IPS DF 6.9 (cell line): ENCODE results near the gene ZNF648.
A peak's percentile ranks its signal among the peaks of the same experiment; 100 is the strongest.

Source experiments
- DNase-seq: peaks from one replicate; pipeline ENCODE4 v3.0.0-alpha.2; 2013; ENCODE audit warnings: low read depth, low spot score
- H3K27ac ChIP-seq: one replicate; pipeline ENCODE4 v1.5.1; 2013; ENCODE audit warnings: low read length, control low read depth
- H3K27me3 ChIP-seq: 2 replicates; pipeline ENCODE4 v1.6.1; 2013; ENCODE audit warnings: mild to moderate bottlenecking, low read length; ENCODE audit not compliant: control insufficient read depth, insufficient read depth
- H3K36me3 ChIP-seq: 2 replicates; pipeline ENCODE4 v1.6.1; 2013; ENCODE audit warnings: low read length; ENCODE audit not compliant: control insufficient read depth, insufficient read depth
- H3K4me1 ChIP-seq: 2 replicates; pipeline ENCODE4 v1.6.1; 2013; ENCODE audit warnings: low read length; ENCODE audit not compliant: control insufficient read depth, insufficient read depth
- H3K4me3 ChIP-seq: 2 replicates; pipeline ENCODE4 v1.5.1; 2013; ENCODE audit warnings: mild to moderate bottlenecking, low read length
- H3K9me3 ChIP-seq: 2 replicates; pipeline ENCODE4 v1.6.1; 2013; ENCODE audit warnings: low read length, inconsistent platforms; ENCODE audit not compliant: control insufficient read depth, insufficient read depth
- WGBS: extraction: QIAGEN DNeasy Blood & Tissue Kit; methylation state at CpG from one replicate; pipeline ENCODE4 v1.1.7; 2013; ENCODE audit warnings: mixed read lengths, missing lambda C conversion rate; ENCODE audit not compliant: insufficient read length, insufficient coverage; 5-methylcytosine and 5-hydroxymethylcytosine counted together

The ZNF648 gene

DNA sequence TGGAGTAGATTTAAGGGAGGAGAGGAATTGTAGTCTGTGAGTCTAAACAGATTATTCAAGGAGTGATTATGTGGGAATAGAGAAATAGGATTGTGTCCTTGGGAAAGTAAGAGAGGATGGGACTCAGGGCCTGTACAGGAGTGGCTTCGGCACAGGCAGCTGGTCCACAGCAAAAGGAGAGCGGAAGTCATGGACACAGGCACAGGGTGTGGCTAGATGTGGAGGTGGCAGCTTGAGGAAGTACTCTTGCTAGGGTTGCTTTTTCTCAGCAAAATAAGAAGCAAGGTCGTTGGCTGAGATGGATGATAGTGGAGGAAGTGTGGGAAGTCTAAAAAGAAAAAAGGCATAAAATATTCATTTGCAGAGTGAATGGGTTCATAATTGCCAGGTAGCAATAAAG is 18.5 kb upstream of the ZNF648 start:
- DNase-seq, result no peak
- Histone ChIP-seq H3K27me3 (no peaks in the 10 kb centered on the region), H3K4me3 (no peak overlapping the region), H3K36me3 (no peaks in the 10 kb centered on the region), H3K9me3 (no peaks in the 10 kb centered on the region), H3K27ac (no peak overlapping the region), H3K4me1 (no peaks in the 10 kb centered on the region; the same call in 1 of the 2 replicates)
- WGBS, result no CpG with 5 or more reads among the region's 3 CpGs

DNA sequence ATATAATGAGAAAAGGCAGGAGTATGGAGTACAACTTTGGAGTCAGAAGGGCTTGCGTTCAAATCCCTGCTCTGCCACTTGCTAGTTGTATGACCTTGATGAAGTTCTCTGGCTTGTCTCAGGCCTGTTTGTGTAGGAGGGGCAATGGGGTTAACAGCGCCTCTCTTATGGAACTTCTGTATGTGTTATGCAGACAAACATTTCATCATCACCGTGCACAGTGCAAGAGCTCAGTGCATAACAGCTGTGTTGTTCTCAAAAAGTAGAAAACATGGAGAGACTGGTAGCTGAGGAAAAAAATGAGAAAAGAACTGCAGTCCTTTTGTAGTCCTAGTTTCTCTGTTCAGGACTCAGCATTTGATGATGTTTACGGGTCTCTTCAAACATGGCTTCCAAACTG is 10.4 kb upstream of the ZNF648 start:
- H3K4me3 ChIP-seq, result no peak overlapping the region
- no peak overlapping the region for H3K27ac ChIP-seq
- no peaks in the 10 kb centered on the region for H3K27me3 ChIP-seq
- peaks cover 2% of the 10 kb centered on the region for H3K4me1 ChIP-seq
- no CpG with 5 or more reads among the region's 4 CpGs for WGBS
- H3K9me3 ChIP-seq, result no peaks in the 10 kb centered on the region
- no peaks in the 10 kb centered on the region for H3K36me3 ChIP-seq
- DNase-seq, result no peak

DNA sequence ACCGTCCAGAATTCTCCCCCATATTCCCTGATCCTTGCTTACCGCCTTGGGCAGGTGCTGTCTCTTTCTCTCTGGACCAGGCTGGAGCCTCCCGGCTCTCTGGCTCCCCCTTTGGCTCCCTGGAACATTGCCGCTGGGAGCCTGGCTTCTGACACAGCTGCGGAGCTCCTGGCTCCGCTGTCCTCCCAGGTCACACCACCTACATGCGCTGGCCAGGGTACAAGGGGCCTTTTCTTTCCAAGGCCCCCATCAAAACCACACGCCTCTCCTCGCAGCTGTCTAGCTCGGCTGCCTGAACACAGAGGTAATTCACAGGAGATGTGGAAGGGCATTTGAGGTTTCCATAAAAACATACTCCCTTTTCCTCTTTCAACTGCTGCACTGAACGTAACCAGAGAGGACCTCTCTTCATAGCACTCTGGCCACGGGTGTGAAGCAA is 7.5 kb upstream of the ZNF648 start:
- Histone ChIP-seq H3K27ac (no peak overlapping the region), H3K27me3 (no peaks in the 10 kb centered on the region), H3K4me1 (peaks cover 2% of the 10 kb centered on the region; the same call in 1 of the 2 replicates), H3K36me3 (no peaks in the 10 kb centered on the region), H3K9me3 (no peaks in the 10 kb centered on the region), H3K4me3 (peak overlapping the region; percentile 19; the same call in 1 of the 2 replicates)
- DNase-seq, result no peak
- WGBS, result no CpG with 5 or more reads among the region's 12 CpGs

DNA sequence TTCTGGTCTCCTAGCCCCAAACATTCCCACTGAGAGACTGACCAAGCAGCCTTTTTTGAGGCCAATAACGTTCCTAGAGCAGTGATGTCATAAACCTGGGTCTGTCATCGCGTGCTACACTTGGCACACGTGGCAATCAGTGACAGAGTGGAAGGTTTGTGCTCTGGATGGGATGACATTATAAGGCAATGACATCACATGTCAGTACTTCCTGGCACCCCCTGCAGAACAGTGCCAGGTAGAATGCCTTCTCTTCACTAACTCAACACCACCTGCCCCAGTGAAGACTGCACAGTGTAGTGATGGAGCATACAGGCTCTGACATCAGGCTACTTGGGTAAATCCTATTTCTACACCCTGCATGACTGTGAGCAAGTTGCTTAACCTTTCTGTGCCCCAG is 5.4 kb upstream of the ZNF648 start:
- Histone ChIP-seq H3K4me3 (no peak overlapping the region), H3K27ac (no peak overlapping the region), H3K4me1 (peaks cover 2% of the 10 kb centered on the region; the same call in 1 of the 2 replicates), H3K27me3 (no peaks in the 10 kb centered on the region), H3K9me3 (no peaks in the 10 kb centered on the region), H3K36me3 (no peaks in the 10 kb centered on the region)
- WGBS, result no CpG with 5 or more reads among the region's 4 CpGs
- DNase-seq, result no peak

DNA sequence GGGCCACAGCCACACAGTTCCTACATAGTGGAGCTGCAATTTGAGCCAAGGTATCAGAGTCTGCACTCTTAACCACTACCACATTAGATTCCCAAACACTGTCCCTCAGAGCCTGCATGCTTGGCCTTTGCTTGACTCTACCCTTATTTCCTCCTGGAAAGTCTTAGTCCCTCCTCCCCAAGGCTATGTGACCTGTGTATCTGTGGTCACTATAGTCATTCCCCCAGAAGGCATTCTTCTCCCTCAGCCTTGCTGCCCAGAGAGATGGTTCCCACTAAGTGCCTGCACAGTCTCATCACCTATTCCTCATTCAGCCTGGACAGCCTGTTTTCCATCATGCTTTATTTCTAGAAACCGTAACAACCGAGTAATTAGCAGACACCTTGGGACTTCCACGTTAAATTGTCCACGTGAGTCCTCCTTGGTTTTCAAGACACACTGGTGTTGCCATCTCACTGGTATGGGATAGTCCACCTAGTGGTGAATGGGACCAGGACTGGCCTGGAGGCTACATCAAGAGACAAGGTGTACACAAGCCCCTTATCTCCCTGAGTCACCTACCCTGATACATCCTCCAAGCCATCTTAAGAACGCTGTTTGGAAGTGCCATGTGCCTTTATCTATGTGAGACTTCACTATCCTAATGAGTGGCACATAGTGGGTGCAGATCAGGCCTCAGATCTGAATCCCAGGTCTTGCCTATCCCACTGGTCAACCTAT is 3.8 kb upstream of the ZNF648 start:
- H3K4me1 ChIP-seq, result peaks cover 2% of the 10 kb centered on the region; the same call in 1 of the 2 replicates
- no peak overlapping the region for H3K27ac ChIP-seq
- WGBS, result no CpG with 5 or more reads among the region's 5 CpGs
- no peaks in the 10 kb centered on the region for H3K36me3 ChIP-seq
- H3K9me3 ChIP-seq, result no peaks in the 10 kb centered on the region
- no peak for DNase-seq
- no peak overlapping the region for H3K4me3 ChIP-seq
- H3K27me3 ChIP-seq, result no peaks in the 10 kb centered on the region

DNA sequence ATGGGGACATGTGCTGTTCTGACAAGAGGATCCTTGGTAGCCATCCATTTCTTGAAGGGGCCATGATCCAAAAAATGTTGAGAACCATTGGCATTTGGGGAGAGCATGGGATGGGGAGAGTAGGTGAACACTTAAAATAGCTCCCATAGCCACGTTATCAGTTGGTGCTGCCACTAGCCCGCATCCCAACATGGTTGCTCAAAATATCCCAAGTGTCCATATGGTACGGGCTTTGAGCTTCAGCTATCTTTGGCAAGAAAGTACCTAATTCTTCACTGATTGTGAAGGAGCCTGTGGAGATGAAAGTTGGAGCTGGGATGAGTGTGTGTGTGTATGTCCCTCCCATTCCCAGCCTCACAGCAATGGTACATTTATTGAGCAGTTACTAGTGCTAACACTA is 3.1 kb upstream of the ZNF648 start:
- Histone ChIP-seq H3K36me3 (no peaks in the 10 kb centered on the region), H3K4me3 (no peak overlapping the region), H3K4me1 (peaks cover 2% of the 10 kb centered on the region; the same call in 1 of the 2 replicates), H3K27ac (no peak overlapping the region), H3K27me3 (no peaks in the 10 kb centered on the region), H3K9me3 (no peaks in the 10 kb centered on the region)
- WGBS, result no CpG with 5 or more reads among the region's 3 CpGs
- DNase-seq, result no peak

DNA sequence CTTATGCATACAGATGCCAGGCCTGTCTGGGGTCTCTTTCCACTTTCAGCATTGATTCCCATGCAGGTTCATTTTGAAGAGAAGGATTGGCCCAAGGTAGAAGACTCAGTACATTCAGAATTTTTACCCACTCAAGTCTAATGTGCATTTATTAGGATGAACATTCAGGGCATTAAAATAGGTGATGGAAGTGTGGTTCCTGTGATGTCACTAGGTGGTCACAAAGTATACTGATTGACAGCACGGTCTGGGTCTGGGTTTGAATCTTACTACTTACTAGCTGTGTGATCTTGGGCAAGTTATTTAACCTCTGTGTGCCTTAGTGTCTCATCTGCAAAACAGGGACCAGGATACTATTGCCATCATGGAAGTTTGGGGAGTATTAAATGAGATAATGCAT is 711 bp upstream of the ZNF648 start:
- no peak overlapping the region for H3K4me3 ChIP-seq
- H3K4me1 ChIP-seq, result no peaks in the 10 kb centered on the region
- H3K27ac ChIP-seq, result no peak overlapping the region
- H3K9me3 ChIP-seq, result no peaks in the 10 kb centered on the region
- DNase-seq, result no peak
- H3K36me3 ChIP-seq, result no peaks in the 10 kb centered on the region
- WGBS, result no CpG with 5 or more reads among the region's 1 CpG
- H3K27me3 ChIP-seq, result no peaks in the 10 kb centered on the region

DNA sequence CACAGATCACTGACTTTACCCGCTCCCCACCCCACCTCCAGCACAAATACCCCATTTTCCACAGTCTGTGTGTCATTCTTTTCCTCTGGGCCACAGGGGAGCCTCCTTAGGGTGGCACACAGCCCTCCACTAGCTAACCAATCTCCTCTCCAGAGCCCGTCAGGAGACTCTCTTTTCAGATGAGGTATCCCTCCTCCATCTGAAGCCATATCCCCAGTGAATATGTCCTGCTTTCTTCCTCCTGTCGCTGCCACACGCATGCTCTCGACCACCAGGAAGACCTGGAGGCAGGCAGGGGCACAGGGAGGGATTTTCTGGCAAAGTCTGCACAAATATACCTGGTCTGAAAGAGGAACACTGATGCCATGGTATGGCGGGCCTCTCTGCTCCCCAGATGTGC is 635 bp downstream of the ZNF648 start:
- no peaks in the 10 kb centered on the region for H3K27me3 ChIP-seq
- WGBS, result no CpG with 5 or more reads among the region's 6 CpGs
- no peak overlapping the region for H3K27ac ChIP-seq
- H3K9me3 ChIP-seq, result no peaks in the 10 kb centered on the region
- no peaks in the 10 kb centered on the region for H3K4me1 ChIP-seq
- no peak overlapping the region for H3K4me3 ChIP-seq
- no peak for DNase-seq
- H3K36me3 ChIP-seq, result no peaks in the 10 kb centered on the region

DNA sequence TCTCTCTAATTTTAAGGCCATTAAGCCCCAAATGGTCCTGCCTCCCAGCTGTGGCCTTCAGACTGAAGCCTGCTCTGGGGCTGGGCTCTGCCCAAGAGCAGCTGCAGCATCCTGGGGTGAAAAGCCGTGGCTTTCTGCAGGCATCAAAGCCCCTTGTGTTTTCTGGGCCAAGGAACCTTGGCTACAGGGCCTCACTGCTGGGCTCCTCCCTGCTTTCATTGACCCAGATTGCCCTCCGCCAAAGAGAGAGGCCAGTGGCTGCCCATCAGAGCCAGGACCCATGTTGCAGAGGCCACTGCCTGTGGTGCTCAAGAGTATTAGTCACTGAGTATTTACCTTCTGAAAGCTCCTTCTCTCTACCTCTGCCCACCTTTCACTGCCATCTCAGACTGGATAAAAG is 1.6 kb downstream of the ZNF648 start:
- Histone ChIP-seq H3K9me3 (no peaks in the 10 kb centered on the region), H3K4me1 (no peaks in the 10 kb centered on the region), H3K27me3 (no peaks in the 10 kb centered on the region), H3K36me3 (no peaks in the 10 kb centered on the region), H3K27ac (no peak overlapping the region), H3K4me3 (no peak overlapping the region)
- WGBS, result no CpG with 5 or more reads among the region's 2 CpGs
- DNase-seq, result no peak

DNA sequence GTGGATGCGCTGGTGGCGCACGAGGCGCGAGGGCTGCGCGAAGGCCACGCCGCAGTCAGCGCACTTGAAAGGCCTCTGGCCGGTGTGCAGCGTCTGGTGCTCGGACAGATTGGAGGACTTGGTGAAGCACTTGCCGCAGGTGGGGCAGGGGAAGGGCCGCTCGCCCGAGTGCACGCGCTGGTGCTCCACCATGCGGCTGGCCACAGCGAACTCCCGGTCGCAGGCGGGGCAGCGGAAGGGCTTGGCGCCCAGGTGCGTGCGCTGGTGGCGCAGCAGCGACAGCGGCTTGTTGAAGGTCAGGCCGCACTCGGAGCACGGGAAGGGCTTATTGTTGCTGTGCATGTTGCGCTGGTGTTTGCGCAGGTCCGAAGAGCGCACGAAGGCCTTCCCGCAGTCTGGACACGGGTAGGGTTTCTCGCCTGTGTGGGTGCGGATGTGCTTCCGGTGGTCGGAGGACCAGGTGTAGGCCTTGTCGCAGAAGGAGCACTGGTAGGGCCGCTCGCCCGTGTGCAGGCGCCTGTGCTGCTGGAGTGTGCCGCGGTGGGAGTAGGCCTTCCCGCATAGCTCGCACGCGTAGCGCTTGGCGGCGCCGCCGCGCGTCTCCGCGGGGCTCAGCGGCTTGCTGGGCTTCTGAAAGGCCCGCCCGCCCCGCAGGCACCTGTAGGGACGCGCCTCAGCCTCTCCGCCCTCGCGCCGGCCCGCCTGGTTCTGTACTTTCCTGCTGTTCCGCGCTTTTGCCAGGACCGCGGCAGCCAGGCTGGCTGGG is 4.7 kb downstream of the ZNF648 start:
- Histone ChIP-seq H3K9me3 (no peaks in the 10 kb centered on the region), H3K27ac (no peak overlapping the region), H3K36me3 (no peaks in the 10 kb centered on the region), H3K4me3 (no peak overlapping the region), H3K4me1 (no peaks in the 10 kb centered on the region), H3K27me3 (no peaks in the 10 kb centered on the region)
- WGBS, result no CpG with 5 or more reads among the region's 80 CpGs
- no peak for DNase-seq
